Measurements from ENCODE around the gene CLSTN2.

- no peak for TF ChIP-seq EZH2 (IDR thresholded peaks at IDR 0.05; ENCODE audit: low read length, unreplicated experiment)
- TF ChIP-seq CTCF (conservative IDR thresholded peaks at IDR 0.05; ENCODE audit: low read depth, low read length): no peak
These were observed 416.5 kb downstream of the CLSTN2 start for GRCh38 chr3:140351466-140351865.

Measured in PC-3 (cell line).